DMS153 (cell line): ENCODE data around the gene TOLLIP.
A peak's percentile ranks its signal among the peaks of the same experiment; 100 is the strongest.

Source experiments
- DNase-seq: peaks from one replicate; lab custom pipeline; 2025; lab: John Stamatoyannopoulos, UW

TOLLIP gene

GRCh38 chr11:1310772-1311468 lies 1.5 kb upstream of the TOLLIP start:
- peak; percentile 40 for DNase-seq

GRCh38 chr11:1310318-1310687 lies 871 bp upstream of the TOLLIP start:
- DNase-seq: no peak

- DNase-seq: no peak
Observed at GRCh38 chr11:1308743-1309497, 512 bp downstream of the TOLLIP start.

- DNase-seq: no peak
Observed at GRCh38 chr11:1307998-1308742, 1.3 kb downstream of the TOLLIP start.

GRCh38 chr11:1307163-1307870 lies 2.1 kb downstream of the TOLLIP start:
- no peak for DNase-seq

GRCh38 chr11:1306186-1307162 lies 3.0 kb downstream of the TOLLIP start:
- DNase-seq: no peak

GRCh38 chr11:1305501-1306056 lies 3.9 kb downstream of the TOLLIP start:
- DNase-seq: no peak

- no peak for DNase-seq
Observed at GRCh38 chr11:1305063-1305495, 4.4 kb downstream of the TOLLIP start.

GRCh38 chr11:1304380-1304779 lies 5.1 kb downstream of the TOLLIP start:
- no peak for DNase-seq

- no peak for DNase-seq
Observed at GRCh38 chr11:1303973-1304372, 5.5 kb downstream of the TOLLIP start.

GRCh38 chr11:1303126-1303821 lies 6.2 kb downstream of the TOLLIP start:
- DNase-seq: no peak

- no peak for DNase-seq
Observed at GRCh38 chr11:1302461-1303125, 6.8 kb downstream of the TOLLIP start.

- DNase-seq: no peak
Observed at GRCh38 chr11:1302041-1302460, 7.4 kb downstream of the TOLLIP start.

- DNase-seq: no peak
Observed at GRCh38 chr11:1301220-1302000, 8.0 kb downstream of the TOLLIP start.

GRCh38 chr11:1300569-1301187 lies 8.8 kb downstream of the TOLLIP start:
- DNase-seq: no peak

- DNase-seq: no peak
Observed at GRCh38 chr11:1300121-1300520, 9.3 kb downstream of the TOLLIP start.

GRCh38 chr11:1299621-1300020 lies 9.8 kb downstream of the TOLLIP start:
- DNase-seq: no peak
